ENCODE measurements around the gene SLC35G3.
"Not testable (repeated sequence)": the region's sequence is repeated elsewhere in the genome, so short reads cannot be mapped to it uniquely, and the experiment has no call there.

SLC35G3 gene

DNA sequence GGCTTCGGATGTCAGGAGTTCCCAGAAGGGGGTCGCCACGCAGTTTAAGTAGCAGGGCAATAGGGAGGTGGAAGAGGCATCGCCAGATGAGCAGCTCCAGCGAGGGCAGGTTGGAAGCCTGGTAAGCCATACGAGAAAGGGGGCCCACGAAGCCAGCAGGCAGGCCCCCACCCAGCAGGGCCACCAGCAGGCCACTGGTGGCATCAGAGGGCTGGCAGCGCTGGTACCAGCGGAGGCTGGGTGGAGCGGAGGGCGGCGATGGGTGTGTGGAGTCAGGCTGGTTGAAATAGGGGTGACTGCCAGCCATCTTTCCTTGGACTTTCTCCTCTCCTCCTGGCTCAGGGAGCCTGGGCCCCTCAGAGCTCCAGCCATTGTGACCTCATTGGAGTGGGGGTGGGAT lies at the start of gene SLC35G3:
TSS of gene SLC35G3 (minus strand) at position 393 of the 400 bp plus-strand sequence. CDS start at position 307, 86 bp downstream.
- not testable (repeated sequence) for DNase-seq

- DNase-seq = no peak
Observed at GRCh38 chr17:35243561-35244340, 49.6 kb upstream of the SLC35G3 start.

DNA sequence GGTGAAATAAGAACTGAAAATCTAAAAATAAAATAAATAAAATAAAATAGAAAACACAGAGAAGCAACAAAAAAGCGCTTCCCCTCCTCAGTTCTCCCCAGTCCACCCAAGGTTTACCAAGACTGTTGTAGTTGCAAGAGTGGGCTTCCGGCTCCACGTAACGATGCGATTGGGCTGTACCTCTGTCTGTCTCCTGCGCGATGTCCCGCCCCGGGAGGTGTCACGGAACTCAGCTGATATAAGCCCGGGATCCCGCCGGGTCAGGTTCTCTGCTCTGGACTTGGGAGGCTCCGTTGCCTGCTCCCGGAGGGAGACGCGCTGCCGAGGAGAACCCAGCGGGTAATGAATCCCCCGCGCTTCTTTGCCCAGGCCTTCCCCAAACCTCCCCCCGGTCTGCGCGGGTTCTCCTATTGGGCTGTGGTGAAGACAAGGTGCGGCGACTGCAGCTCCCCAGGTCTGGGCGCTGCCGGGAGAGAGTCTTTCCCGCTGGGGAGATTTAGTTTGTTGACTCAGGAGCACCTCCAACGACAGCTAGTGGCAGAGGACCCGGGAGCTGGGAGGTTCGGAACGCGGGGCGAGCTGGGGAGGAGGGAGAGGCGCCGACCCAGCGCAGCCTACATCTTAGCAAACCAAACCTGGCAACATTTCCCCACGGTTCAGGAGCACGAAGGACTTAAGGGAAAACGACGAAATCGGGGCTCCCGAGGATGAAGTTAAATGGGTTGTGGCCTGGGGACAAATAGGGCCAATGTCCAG lies 48.8 kb upstream of the SLC35G3 start, which contains the start of gene SLFN5:
TSS of gene SLFN5 (plus strand) at position 268 of the 756 bp plus-strand sequence. CDS start 15,619 bp downstream, outside the sequence.
- DNase-seq = peak; percentile 86

- peak; percentile 65 for DNase-seq
Observed at GRCh38 chr17:35242158-35242804, 48.1 kb upstream of the SLC35G3 start.

DNA sequence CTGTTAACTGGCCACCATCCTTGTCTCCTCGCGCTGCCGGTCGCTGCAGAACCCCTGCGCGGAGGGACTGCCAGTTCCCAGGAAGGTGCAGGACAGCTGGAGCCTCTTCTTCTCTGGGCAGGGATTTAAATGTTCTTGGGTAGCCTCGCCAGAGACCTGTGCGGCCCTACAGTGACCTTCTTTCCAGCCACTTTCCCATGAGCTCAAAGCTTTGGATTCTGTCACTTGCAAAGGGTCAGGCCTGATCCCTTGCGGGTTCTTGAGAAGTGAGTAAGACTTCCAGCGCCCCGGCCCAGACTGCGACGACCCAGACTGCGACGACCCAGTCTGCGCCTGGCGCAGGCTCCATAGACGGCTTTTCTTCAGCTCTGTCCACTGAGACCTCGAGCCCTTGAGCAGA lies 47.3 kb upstream of the SLC35G3 start:
- DNase-seq = no peak

GRCh38 chr17:35240861-35241260 lies 46.7 kb upstream of the SLC35G3 start:
- DNase-seq = no peak

- no peak for DNase-seq
Observed at GRCh38 chr17:35239823-35240222, 45.6 kb upstream of the SLC35G3 start.

DNA sequence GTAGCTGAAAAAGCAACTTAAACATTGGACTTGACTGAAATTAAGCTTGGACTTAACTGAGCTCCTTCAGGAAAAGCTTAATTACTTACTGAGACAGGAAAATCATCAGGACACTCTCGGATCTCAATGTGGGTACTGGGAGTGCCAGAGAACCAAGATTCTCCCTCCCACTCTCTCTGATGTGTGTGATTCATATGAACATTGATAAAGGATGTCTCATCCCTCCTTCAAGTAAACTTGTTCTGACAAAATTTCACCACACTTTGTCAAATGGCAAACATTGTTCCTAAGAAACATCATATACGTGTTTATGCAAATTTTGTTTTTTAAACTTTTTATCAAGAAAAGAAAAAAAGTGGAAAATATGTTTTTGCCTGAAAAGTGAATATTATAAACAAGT lies 44.6 kb upstream of the SLC35G3 start:
- DNase-seq = no peak

DNA sequence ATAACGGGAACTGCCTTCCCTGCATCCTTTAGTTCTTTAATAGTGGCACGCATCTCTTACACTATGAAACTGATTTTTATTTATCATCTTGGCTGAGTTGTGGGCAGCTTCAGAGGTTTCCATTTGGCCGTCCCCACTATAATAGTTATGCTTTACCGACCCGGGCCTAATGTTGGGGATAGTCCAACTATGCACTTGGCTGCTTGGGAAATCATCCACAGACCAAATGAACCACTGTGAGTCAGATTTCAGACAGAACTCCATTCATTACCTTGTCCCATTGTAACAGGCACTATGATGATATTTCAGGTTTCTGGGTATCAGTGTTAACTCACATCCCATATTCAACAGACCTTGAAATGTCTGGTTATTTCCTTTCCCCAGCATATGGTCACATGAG lies 42.6 kb upstream of the SLC35G3 start:
- DNase-seq = no peak

GRCh38 chr17:35235917-35236316 lies 41.7 kb upstream of the SLC35G3 start:
- DNase-seq = no peak

- DNase-seq = no peak
Observed at GRCh38 chr17:35235289-35235688, 41.1 kb upstream of the SLC35G3 start.

DNA sequence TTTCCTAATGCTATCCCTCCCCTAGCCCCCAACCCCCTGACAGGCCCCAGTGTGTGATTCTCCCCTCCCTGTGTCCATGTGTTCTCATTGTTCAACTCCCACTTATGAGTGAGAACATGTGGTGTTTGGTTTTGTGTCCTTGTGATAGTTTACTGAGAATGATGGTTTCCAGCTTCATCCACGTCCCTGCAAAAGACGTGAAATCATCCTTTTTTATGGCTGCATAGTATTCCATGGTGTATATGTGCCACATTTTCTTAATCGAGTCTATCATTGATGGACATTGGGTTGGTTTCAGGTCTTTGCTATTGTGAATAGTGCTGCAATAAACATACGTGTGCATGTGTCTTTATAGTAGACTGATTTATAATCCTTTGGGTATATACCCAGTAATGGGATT lies 40.1 kb upstream of the SLC35G3 start:
- DNase-seq = not testable (repeated sequence)

GRCh38 chr17:35229638-35230037 lies 35.4 kb upstream of the SLC35G3 start:
- no peak for DNase-seq

DNA sequence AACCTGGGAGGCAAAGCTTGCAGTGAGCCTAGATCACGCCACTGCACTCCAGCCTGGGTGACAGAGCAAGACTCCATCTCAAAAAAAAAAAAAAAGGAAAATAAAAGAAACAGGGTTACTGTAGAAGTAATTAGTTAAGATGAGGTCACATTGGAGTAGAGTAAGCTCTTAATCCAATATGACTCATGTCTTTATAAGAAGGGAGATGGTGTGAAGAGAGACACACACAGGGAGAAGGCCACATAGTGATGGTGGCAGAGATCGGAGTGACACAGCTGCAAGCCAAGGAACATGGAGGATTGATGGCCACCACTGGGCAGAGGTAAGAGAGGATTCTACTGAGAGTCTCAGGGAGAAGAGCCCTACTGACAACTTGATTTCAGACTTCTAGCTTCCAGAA lies 33.4 kb upstream of the SLC35G3 start:
- no peak for DNase-seq

- no peak for DNase-seq
Observed at GRCh38 chr17:35224436-35224835, 30.2 kb upstream of the SLC35G3 start.

- no peak for DNase-seq
Observed at GRCh38 chr17:35222452-35222851, 28.3 kb upstream of the SLC35G3 start.

GRCh38 chr17:35218915-35219314 lies 24.7 kb upstream of the SLC35G3 start:
- no peak for DNase-seq

DNA sequence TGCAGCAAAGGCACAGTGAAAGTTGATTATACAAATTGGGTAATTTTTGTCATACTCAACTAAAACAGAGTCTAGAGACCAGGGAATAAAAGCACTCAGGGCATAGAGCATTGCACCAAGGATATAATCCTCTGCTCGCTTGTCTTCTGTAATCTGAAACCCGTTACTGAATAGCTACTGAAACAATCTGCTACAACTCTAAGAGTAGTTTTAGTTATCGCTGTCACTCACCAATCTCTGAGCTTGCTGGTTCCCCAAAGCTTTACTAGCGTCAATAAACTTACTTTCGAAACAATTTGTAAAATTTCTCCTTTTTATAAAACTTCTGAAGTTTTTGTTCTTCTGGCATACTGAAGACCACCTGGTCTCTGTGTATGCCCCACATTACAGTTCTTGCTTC lies 22.9 kb upstream of the SLC35G3 start:
- DNase-seq = no peak

DNA sequence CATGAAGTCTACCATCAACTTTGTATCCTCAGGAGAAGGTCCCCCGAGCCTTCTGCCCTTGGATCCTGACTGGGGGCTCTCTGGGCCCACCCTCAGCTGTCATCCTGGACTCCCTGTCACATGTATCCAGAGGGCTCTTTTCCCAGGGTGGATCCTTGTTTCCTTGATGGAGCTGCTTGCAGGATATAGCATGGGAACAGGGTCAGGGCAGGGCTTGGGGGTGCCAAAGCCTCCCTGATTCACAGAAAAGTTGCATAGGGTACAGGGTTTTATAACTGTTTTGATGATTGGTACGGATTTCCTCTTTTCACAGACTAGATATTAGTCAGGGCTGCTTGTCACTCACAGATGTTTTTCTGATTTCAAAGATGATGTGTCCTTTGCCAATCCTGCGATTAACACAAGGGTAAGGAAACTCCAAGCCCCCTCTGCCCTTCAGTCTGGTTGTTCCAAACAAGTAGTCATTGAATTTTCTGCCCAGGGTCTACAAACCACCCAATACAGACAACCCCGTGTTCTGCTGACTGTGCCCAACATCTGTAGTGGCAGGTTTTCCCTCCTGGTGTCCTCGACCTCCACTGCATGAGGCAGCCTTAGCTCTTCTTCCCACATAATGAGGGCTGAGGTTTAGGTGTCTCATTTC lies 20.6 kb upstream of the SLC35G3 start:
- DNase-seq = no peak

DNA sequence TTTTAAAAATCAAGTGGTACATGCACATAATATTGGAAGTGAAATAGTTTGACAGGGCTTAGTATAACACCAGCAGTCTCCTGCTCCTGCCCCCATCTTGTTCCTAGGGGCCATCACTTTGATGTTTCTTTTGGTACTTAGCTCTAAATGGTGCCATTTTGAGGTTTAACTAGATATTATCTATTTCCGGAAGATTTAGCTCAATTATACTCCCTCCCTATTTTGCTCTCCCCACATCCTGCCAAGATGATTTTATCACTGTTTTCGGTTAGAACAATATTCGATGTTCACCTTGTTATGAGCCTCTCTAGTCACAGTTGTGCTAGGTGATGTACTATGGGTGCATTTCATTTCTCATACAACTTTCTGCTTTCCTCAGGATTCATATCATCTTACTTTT lies 20.0 kb upstream of the SLC35G3 start:
- peak; percentile 9 for DNase-seq

GRCh38 chr17:35213412-35213940 lies 19.3 kb upstream of the SLC35G3 start:
- DNase-seq = no peak

DNA sequence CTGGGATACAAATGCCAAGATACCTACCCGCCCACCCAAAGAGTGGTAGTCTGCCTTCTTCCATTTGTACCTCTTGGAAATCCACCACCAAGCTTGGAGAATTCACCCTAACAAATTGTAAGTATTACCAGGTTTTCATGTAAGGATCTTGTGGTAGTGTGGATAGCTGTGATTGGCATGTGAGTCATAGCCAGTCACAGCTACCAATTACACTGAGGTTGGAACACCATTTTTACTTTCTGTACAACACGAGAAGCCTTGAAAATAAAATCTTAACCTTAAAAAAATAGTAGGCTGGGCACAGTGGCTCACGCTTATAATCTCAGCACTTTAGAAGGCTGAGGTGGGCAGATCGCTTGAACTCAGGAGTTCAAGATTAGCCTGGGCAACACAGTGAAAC lies 18.5 kb upstream of the SLC35G3 start:
- no peak for DNase-seq

DNA sequence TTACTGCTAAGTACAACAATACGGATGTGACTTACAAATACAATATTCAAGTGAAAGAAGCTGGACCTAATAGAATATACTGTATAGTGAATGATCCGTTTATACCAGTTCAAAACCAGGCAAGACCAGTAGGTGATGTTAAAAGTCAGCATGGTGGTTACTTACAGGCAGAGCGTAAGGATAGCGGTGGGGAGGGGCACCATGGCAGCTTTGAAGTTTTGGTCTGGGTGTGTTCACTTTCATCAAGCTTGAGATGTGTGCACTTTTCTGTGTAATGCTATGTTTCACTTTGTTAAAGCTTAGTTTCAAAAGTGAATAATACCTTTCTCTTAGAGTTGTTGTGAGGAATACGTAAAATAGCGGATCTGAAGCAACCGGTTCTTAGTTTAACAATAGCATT lies 16.5 kb upstream of the SLC35G3 start:
- no peak for DNase-seq
